ENCODE measurements around the gene ZSWIM1.

ZSWIM1 gene

GRCh38 chr20:45845452-45845851, 35.6 kb upstream of the ZSWIM1 start:
- H3K4me3 ChIP-seq (replicated peaks; ENCODE audit: low read depth, low read length), result no peak overlapping the region
- DNase-seq (ENCODE audit: low read depth), result no peak
- no peak for TF ChIP-seq CTCF (IDR thresholded peaks at IDR 0.05; ENCODE audit: low read length, missing control alignments)

- no peak overlapping the region for H3K4me3 ChIP-seq (replicated peaks; ENCODE audit: low read depth, low read length)
- DNase-seq (ENCODE audit: low read depth), result no peak
- TF ChIP-seq CTCF (IDR thresholded peaks at IDR 0.05; ENCODE audit: low read length, missing control alignments), result no peak
Measured at GRCh38 chr20:45848421-45848820, 32.6 kb upstream of the ZSWIM1 start.

- TF ChIP-seq CTCF (IDR thresholded peaks at IDR 0.05; ENCODE audit: low read length, missing control alignments), result no peak
- H3K4me3 ChIP-seq (replicated peaks; ENCODE audit: low read depth, low read length), result no peak overlapping the region
- no peak for DNase-seq (ENCODE audit: low read depth)
Measured at GRCh38 chr20:45848969-45849582, 32.0 kb upstream of the ZSWIM1 start.

- no peak for DNase-seq (ENCODE audit: low read depth)
- TF ChIP-seq CTCF (IDR thresholded peaks at IDR 0.05; ENCODE audit: low read length, missing control alignments), result no peak
Measured at GRCh38 chr20:45850238-45850637, 30.8 kb upstream of the ZSWIM1 start.

GRCh38 chr20:45850926-45851325, 30.1 kb upstream of the ZSWIM1 start:
- TF ChIP-seq CTCF (IDR thresholded peaks at IDR 0.05; ENCODE audit: low read length, missing control alignments), result no peak
- H3K4me3 ChIP-seq (replicated peaks; ENCODE audit: low read depth, low read length), result no peak overlapping the region
- DNase-seq (ENCODE audit: low read depth), result no peak

More at GRCh38 chr20:45850238-45850637, 30.8 kb upstream of the ZSWIM1 start:
- no peak overlapping the region for H3K4me3 ChIP-seq (replicated peaks; ENCODE audit: low read depth, low read length)

- DNase-seq (ENCODE audit: low read depth), result no peak
- H3K4me3 ChIP-seq (replicated peaks; ENCODE audit: low read depth, low read length), result no peak overlapping the region
- no peak for TF ChIP-seq CTCF (IDR thresholded peaks at IDR 0.05; ENCODE audit: low read length, missing control alignments)
Measured at GRCh38 chr20:45851501-45851900, 29.5 kb upstream of the ZSWIM1 start.

- DNase-seq (ENCODE audit: low read depth), result no peak
Measured at GRCh38 chr20:45852326-45852725, 28.7 kb upstream of the ZSWIM1 start.

More at GRCh38 chr20:45852326-45852725, 28.7 kb upstream of the ZSWIM1 start:
- no peak for TF ChIP-seq CTCF (IDR thresholded peaks at IDR 0.05; ENCODE audit: low read length, missing control alignments)
- H3K4me3 ChIP-seq (replicated peaks; ENCODE audit: low read depth, low read length), result no peak overlapping the region
